IMR-90 (cell line): ENCODE measurements around the gene REC114. TPM values are rescaled to one million over a fixed set of nuclear protein-coding genes. Genes with fewer than 3 reads are reported as not detected.

ENCODE experiments used
- ATAC-seq: fragments of 200-7000 bp; cut with Tn5 transposase; 2 replicates; pipeline ENCODE4 v1.9.1; 2020; ENCODE audit warnings: low read depth, mild to moderate bottlenecking, moderate library complexity
- BruUV-seq: library from RNA; stranded (reverse); fragments of 400-500 nt; replicated peaks from 2 replicates; lab custom pipeline; 2021; lab: Mats Ljungman, UMichigan
- CTCF ChIA-PET: fragments of 300-600 bp; formaldehyde crosslinking; extraction: SDS; loops from one replicate; lab custom pipeline; 2021; ENCODE audit warnings: antibody characterized with exemption; lab: Yijun Ruan, JAX
- POLR2A ChIA-PET: fragments of 300-600 bp; sonication (Branson Sonifier 250); formaldehyde crosslinking; loops from one replicate; lab custom pipeline; 2022; ENCODE audit warnings: antibody characterized with exemption; ENCODE audit not compliant: unreplicated experiment; lab: Charles Lee
- DNase-seq: peaks from one replicate; pipeline ENCODE4 v3.0.0; 2013
- H2AFZ ChIP-seq: replicated peaks from 2 replicates; pipeline ENCODE3; 2013; ENCODE audit warnings: low read length, mild to moderate bottlenecking; ENCODE audit not compliant: poor library complexity
- H2AK5ac ChIP-seq: 2 replicates; pipeline ENCODE4 v1.6.1; 2013; ENCODE audit warnings: low read depth, low read length, inconsistent platforms
- H2AK9ac ChIP-seq: replicated peaks from 2 replicates; pipeline ENCODE3; 2013; ENCODE audit warnings: mild to moderate bottlenecking, low read depth, low read length, moderate library complexity; ENCODE audit not compliant: poor library complexity
- H2BK120ac ChIP-seq: 2 replicates; pipeline ENCODE4 v1.6.1; 2013; ENCODE audit warnings: low read depth, low read length, inconsistent platforms
- H2BK15ac ChIP-seq: 3 replicates; pipeline ENCODE4 v1.6.1; 2013; ENCODE audit warnings: low read depth, low read length, inconsistent platforms
- H2BK20ac ChIP-seq: 2 replicates; pipeline ENCODE4 v1.6.1; 2013; ENCODE audit warnings: low read depth, mild to moderate bottlenecking, inconsistent platforms, low read length, moderate library complexity
- H2BK5ac ChIP-seq: 2 replicates; pipeline ENCODE4 v1.6.1; 2013; ENCODE audit warnings: mild to moderate bottlenecking, low read depth, low read length, inconsistent platforms; ENCODE audit not compliant: poor library complexity, severe bottlenecking
- H3K14ac ChIP-seq: replicated peaks from 2 replicates; pipeline ENCODE4 v1.6.1; 2013; ENCODE audit warnings: low read depth, low read length, inconsistent platforms
- H3K18ac ChIP-seq: 2 replicates; pipeline ENCODE4 v1.6.1; 2013; ENCODE audit warnings: low read depth, low read length, control low read depth
- H3K23ac ChIP-seq: 2 replicates; pipeline ENCODE4 v1.6.1; 2013; ENCODE audit warnings: low read depth, low read length, inconsistent platforms
- H3K27ac ChIP-seq: 2 replicates; pipeline ENCODE4 v1.5.1; 2013; ENCODE audit warnings: mild to moderate bottlenecking, control low read depth, low read length; ENCODE audit not compliant: insufficient read depth
- H3K27me3 ChIP-seq: 2 replicates; pipeline ENCODE4 v1.6.1; 2013; ENCODE audit warnings: low read length; ENCODE audit not compliant: control insufficient read depth, insufficient read depth
- H3K36me3 ChIP-seq: 2 replicates; pipeline ENCODE4 v1.6.1; 2013; ENCODE audit warnings: low read length, mixed read lengths; ENCODE audit not compliant: control insufficient read depth, insufficient read depth
- H3K4ac ChIP-seq: 2 replicates; pipeline ENCODE4 v1.6.1; 2013; ENCODE audit warnings: low read depth, low read length, inconsistent platforms
- H3K4me1 ChIP-seq: 2 replicates; pipeline ENCODE4 v1.6.1; 2013; ENCODE audit warnings: low read length, mixed read lengths; ENCODE audit not compliant: control insufficient read depth, insufficient read depth
- H3K4me2 ChIP-seq: 2 replicates; pipeline ENCODE4 v1.6.1; 2013; ENCODE audit warnings: low read depth, mild to moderate bottlenecking, control low read depth, low read length, moderate library complexity
- H3K4me3 ChIP-seq: 2 replicates; pipeline ENCODE4 v1.5.1; 2013; ENCODE audit warnings: low read depth, mild to moderate bottlenecking, control low read depth, low read length, moderate library complexity; ENCODE audit not compliant: insufficient read depth
- H3K56ac ChIP-seq: 2 replicates; pipeline ENCODE4 v1.6.1; 2013; ENCODE audit warnings: low read length, inconsistent platforms; ENCODE audit not compliant: insufficient read depth; ENCODE audit errors: extremely low read depth
- H3K79me1 ChIP-seq, 2 experiments: 2 replicates each; pipeline ENCODE4 v1.6.1; 2013; ENCODE audit warnings: low read length in 2 of 2, inconsistent platforms in 1 of 2, low read depth in 1 of 2
- H3K9ac ChIP-seq: 2 replicates; pipeline ENCODE4 v1.6.1; 2013; ENCODE audit warnings: low read depth, low read length, control low read depth
- H3K9me1 ChIP-seq: 2 replicates; pipeline ENCODE4 v1.6.1; 2013; ENCODE audit warnings: low read length, inconsistent platforms; ENCODE audit not compliant: insufficient read depth
- H3K9me3 ChIP-seq: 2 replicates; pipeline ENCODE4 v1.6.1; 2013; ENCODE audit warnings: low read length; ENCODE audit not compliant: control insufficient read depth, insufficient read depth
- H4K20me1 ChIP-seq: 2 replicates; pipeline ENCODE4 v1.6.1; 2013; ENCODE audit warnings: low read length, inconsistent platforms; ENCODE audit not compliant: insufficient read depth
- H4K5ac ChIP-seq: 2 replicates; pipeline ENCODE4 v1.6.1; 2013; ENCODE audit warnings: mild to moderate bottlenecking, low read depth, low read length, control low read depth
- H4K8ac ChIP-seq, 2 experiments: 2 replicates each; pipeline ENCODE4 v1.6.1; 2013; ENCODE audit warnings: low read depth in 2 of 2, low read length in 2 of 2, control low read depth in 1 of 2, inconsistent platforms in 1 of 2
- H4K91ac ChIP-seq: 2 replicates; pipeline ENCODE4 v1.6.1; 2013; ENCODE audit warnings: low read depth, low read length, inconsistent platforms; ENCODE audit not compliant: insufficient read depth
- BHLHE40 ChIP-seq: fragments of 150-350 bp; IDR thresholded peaks from 2 replicates; pipeline ENCODE4 v1.6.1; 2016; ENCODE audit warnings: mild to moderate bottlenecking, low read depth, low read length
- CEBPB ChIP-seq: IDR thresholded peaks from 2 replicates; pipeline ENCODE4 v1.6.1; 2012; ENCODE audit warnings: low read depth, low read length, improper control_type of control experiment
- CHD1 ChIP-seq: IDR thresholded peaks from 2 replicates; pipeline ENCODE4 v1.6.1; 2012; ENCODE audit warnings: low read depth, low read length, improper control_type of control experiment
- CTCF ChIP-seq: conservative IDR thresholded peaks from 2 replicates; pipeline ENCODE4 v1.5.1; 2012; ENCODE audit warnings: mild to moderate bottlenecking, low read depth, low read length, improper control_type of control experiment
- ELK1 ChIP-seq: fragments of 150-350 bp; IDR thresholded peaks from 2 replicates; pipeline ENCODE4 v1.6.1; 2016; ENCODE audit warnings: low read depth, mild to moderate bottlenecking, low read length, moderate library complexity, borderline replicate concordance
- FOS ChIP-seq: fragments of 150-350 bp; IDR thresholded peaks from 2 replicates; pipeline ENCODE4 v1.6.1; 2016; ENCODE audit warnings: low read depth, low read length
- MAFK ChIP-seq: IDR thresholded peaks from 2 replicates; pipeline ENCODE4 v1.6.1; 2012; ENCODE audit warnings: low read depth, low read length, improper control_type of control experiment
- MAZ ChIP-seq: IDR thresholded peaks from 2 replicates; pipeline ENCODE4 v1.6.1; 2012; ENCODE audit warnings: low read depth, mild to moderate bottlenecking, low read length, improper control_type of control experiment, moderate library complexity, borderline replicate concordance
- MXI1 ChIP-seq: IDR thresholded peaks from 2 replicates; pipeline ENCODE4 v1.6.1; 2012; ENCODE audit warnings: low read depth, mild to moderate bottlenecking, low read length, moderate library complexity, borderline replicate concordance
- NFE2L2 ChIP-seq: fragments of 150-350 bp; IDR thresholded peaks from 2 replicates; pipeline ENCODE4 v1.6.1; 2016; ENCODE audit warnings: low read depth, mild to moderate bottlenecking, low read length
- POLR2A ChIP-seq: IDR thresholded peaks from 2 replicates; pipeline ENCODE4 v1.6.1; 2012; ENCODE audit warnings: mild to moderate bottlenecking, low read depth, low read length
- RAD21 ChIP-seq: IDR thresholded peaks from 2 replicates; pipeline ENCODE4 v1.6.1; 2012; ENCODE audit warnings: low read length, improper control_type of control experiment
- RCOR1 ChIP-seq: IDR thresholded peaks from 2 replicates; pipeline ENCODE4 v1.6.1; 2012; ENCODE audit warnings: mild to moderate bottlenecking, low read length, improper control_type of control experiment; ENCODE audit not compliant: insufficient replicate concordance
- RFX5 ChIP-seq: IDR thresholded peaks from 2 replicates; pipeline ENCODE4 v1.8.0; 2012; ENCODE audit warnings: low read depth, mild to moderate bottlenecking, low read length, moderate library complexity
- SMC3 ChIP-seq: fragments of 150-350 bp; IDR thresholded peaks from 2 replicates; pipeline ENCODE4 v1.6.1; 2016; ENCODE audit warnings: low read depth, mild to moderate bottlenecking, antibody characterized with exemption, low read length, moderate library complexity
- USF2 ChIP-seq: fragments of 150-350 bp; IDR thresholded peaks from 2 replicates; pipeline ENCODE4 v1.6.1; 2017; ENCODE audit warnings: mild to moderate bottlenecking, antibody characterized with exemption, low read length, low read depth
- dilution Hi-C: fragments of 300-500 bp; cut with HindIII; formaldehyde crosslinking; loops from one replicate; pipeline ENCODE4 v1.14.3; 2018; ENCODE audit warnings: low sequenced_read_pairs; ENCODE audit not compliant: unreplicated experiment
- in situ Hi-C: fragments of 300-500 bp; cut with MboI; formaldehyde crosslinking; loops from 3 replicates; pipeline ENCODE4 v1.14.3; 2019; ENCODE audit warnings: low sequenced_read_pairs, inconsistent platforms, mixed read lengths
- intact Hi-C: fragments of 100-400 bp; cut with micrococcal nuclease; formaldehyde crosslinking; loops from 2 replicates; pipeline ENCODE4 v1.10.0; 2022
- polyA plus RNA-seq, 3 experiments: library from polyadenylated mRNA; depleted of rRNA; stranded (reverse); fragments of >200 nt; gene quantifications; 2 replicates each; pipeline ENCODE4 v1.2.3, GENCODE V29; 2012; ENCODE audit warnings: low replicate concordance in 1 of 3
- total RNA-seq: library from RNA; depleted of rRNA; stranded (reverse); fragments of >200 nt; gene quantifications from 2 replicates; pipeline ENCODE4 v1.2.3, GENCODE V29; 2012

REC114 gene
- total and polyA plus RNA-seq, 2 of the 4 experiments (the other 2 are of a cell fraction), result not detected

GRCh38 chr15:73541479-73541878 is 98.5 kb downstream of the REC114 start:
- H3K18ac ChIP-seq, result no peak overlapping the region
- H3K4me2 ChIP-seq, result no peak overlapping the region
- H3K4me3 ChIP-seq, result no peak overlapping the region
- H2BK5ac ChIP-seq, result no peak overlapping the region
- no peak for TF ChIP-seq RAD21
- no peak for TF ChIP-seq MXI1
- no peak for TF ChIP-seq CEBPB
- TF ChIP-seq SMC3, result no peak
- TF ChIP-seq NFE2L2, result no peak
- TF ChIP-seq USF2, result no peak
- no peak for TF ChIP-seq MAFK
- no peak for TF ChIP-seq CTCF
- no peak for TF ChIP-seq FOS
- TF ChIP-seq RFX5, result no peak
- no peak for TF ChIP-seq RCOR1
- no peak for TF ChIP-seq POLR2A
- TF ChIP-seq BHLHE40, result no peak
- TF ChIP-seq CHD1, result no peak
- TF ChIP-seq ELK1, result no peak
- TF ChIP-seq MAZ, result no peak
- no peak overlapping the region for H3K56ac ChIP-seq
- ChIA-PET POLR2A (interaction anchor here (0.6 kb wide), 1 partner anchor 111 kb away, joined by 3 read pairs; no protein-coding TSS in a partner anchor), CTCF (interaction anchor here (0.5 to 0.6 kb wide), 2 partner anchors 48 to 172 kb away, joined by 3 read pairs; no protein-coding TSS in a partner anchor)
- no peaks in the 10 kb centered on the region for H3K36me3 ChIP-seq
- no peak overlapping the region for H2AFZ ChIP-seq
- BruUV-seq, result no TSS peak
- no peak overlapping the region for H3K27ac ChIP-seq
- H2BK120ac ChIP-seq, result no peak overlapping the region
- H3K79me1 ChIP-seq, result no peaks in the 10 kb centered on the region
- dilution Hi-C loops, result no loop called here
- H2AK9ac ChIP-seq, result no peak overlapping the region
- H3K9me3 ChIP-seq, result no peaks in the 10 kb centered on the region
- in situ Hi-C loops, result no loop called here
- H4K8ac ChIP-seq, result no peak overlapping the region
- no peaks in the 10 kb centered on the region for H4K20me1 ChIP-seq
- intact Hi-C loops, result loop anchor here (5.0 kb wide), 1 partner anchor 239 kb away; no protein-coding TSS in a partner anchor
- DNase-seq (no peak), ATAC-seq (no peak)
- H2BK15ac ChIP-seq, result no peak overlapping the region
- H3K9ac ChIP-seq, result no peak overlapping the region
- H4K91ac ChIP-seq, result no peak overlapping the region
- no peak overlapping the region for H3K23ac ChIP-seq
- H2BK20ac ChIP-seq, result no peak overlapping the region
- no peak overlapping the region for H2AK5ac ChIP-seq
- no peak overlapping the region for H3K4ac ChIP-seq
- H3K14ac ChIP-seq, result no peak overlapping the region
- H3K9me1 ChIP-seq, result no peaks in the 10 kb centered on the region
- no peaks in the 10 kb centered on the region for H3K27me3 ChIP-seq
- no peaks in the 10 kb centered on the region for H3K4me1 ChIP-seq
- no peak overlapping the region for H4K5ac ChIP-seq
